Lower leg skin (tissue), 3 donors: Measurements from ENCODE around the gene SHROOM3.

Source experiments
- POLR2A ChIP-seq, 2 donors: fragments of 450-650 bp; IDR thresholded peaks; one replicate each; pipeline ENCODE4 v1.6.1; 2016 to 2017; ENCODE audit warnings: antibody characterized with exemption in 2 of 2, mild to moderate bottlenecking in 1 of 2, moderate library complexity in 1 of 2
- TF ChIP-seq, protein P1 (sequence below), 3 donors: fragments of 450-650 bp; IDR thresholded peaks; one replicate each; pipeline ENCODE4 v1.5.1; 2016; ENCODE audit warnings: antibody characterized with exemption in 3 of 3, mild to moderate bottlenecking in 3 of 3, moderate library complexity in 2 of 3

- TF ChIP-seq, protein P1, sequence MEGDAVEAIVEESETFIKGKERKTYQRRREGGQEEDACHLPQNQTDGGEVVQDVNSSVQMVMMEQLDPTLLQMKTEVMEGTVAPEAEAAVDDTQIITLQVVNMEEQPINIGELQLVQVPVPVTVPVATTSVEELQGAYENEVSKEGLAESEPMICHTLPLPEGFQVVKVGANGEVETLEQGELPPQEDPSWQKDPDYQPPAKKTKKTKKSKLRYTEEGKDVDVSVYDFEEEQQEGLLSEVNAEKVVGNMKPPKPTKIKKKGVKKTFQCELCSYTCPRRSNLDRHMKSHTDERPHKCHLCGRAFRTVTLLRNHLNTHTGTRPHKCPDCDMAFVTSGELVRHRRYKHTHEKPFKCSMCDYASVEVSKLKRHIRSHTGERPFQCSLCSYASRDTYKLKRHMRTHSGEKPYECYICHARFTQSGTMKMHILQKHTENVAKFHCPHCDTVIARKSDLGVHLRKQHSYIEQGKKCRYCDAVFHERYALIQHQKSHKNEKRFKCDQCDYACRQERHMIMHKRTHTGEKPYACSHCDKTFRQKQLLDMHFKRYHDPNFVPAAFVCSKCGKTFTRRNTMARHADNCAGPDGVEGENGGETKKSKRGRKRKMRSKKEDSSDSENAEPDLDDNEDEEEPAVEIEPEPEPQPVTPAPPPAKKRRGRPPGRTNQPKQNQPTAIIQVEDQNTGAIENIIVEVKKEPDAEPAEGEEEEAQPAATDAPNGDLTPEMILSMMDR (IDR thresholded peaks at IDR 0.05) = no peak
- TF ChIP-seq POLR2A (IDR thresholded peaks at IDR 0.05) = no peak
Observed at GRCh38 chr4:76546327-76546726, 111.3 kb downstream of the SHROOM3 start.
